CD14-positive monocyte (primary cell): ENCODE measurements around the gene THSD7B. TPM values are rescaled to one million over a fixed set of nuclear protein-coding genes. Genes with fewer than 3 reads are reported as not detected.

Source experiments
- DNase-seq, 3 donors: peaks; one replicate each; pipeline ENCODE4 v3.0.0-alpha.2; 2011 to 2022
- H2AFZ ChIP-seq: 2 replicates; pipeline ENCODE4 v1.6.0; 2012; ENCODE audit warnings: mild to moderate bottlenecking, low read depth, low read length, inconsistent platforms; ENCODE audit not compliant: insufficient read depth, poor library complexity, severe bottlenecking
- H3K27ac ChIP-seq, 2 donors: 1 replicate in 1 of 2; 2 replicates in 1 of 2; pipeline ENCODE4 v1.5.1; 2012 to 2013; ENCODE audit warnings: low read length in 2 of 2, control low read depth in 1 of 2, inconsistent platforms in 1 of 2, low read depth in 1 of 2, mild to moderate bottlenecking in 1 of 2
- H3K27me3 ChIP-seq, 2 donors: one replicate each; pipeline versions ENCODE4 v1.6.0 to v1.6.1; 2011 to 2013; ENCODE audit warnings: low read length in 2 of 2; ENCODE audit not compliant: control insufficient read depth in 2 of 2, insufficient read depth in 2 of 2
- H3K36me3 ChIP-seq, 2 donors: replicated peaks in 1 of 2; 1 replicate in 1 of 2; 2 replicates in 1 of 2; pipeline versions ENCODE4 v1.5.1 to v1.6.1; 2012 to 2013; ENCODE audit warnings: low read length in 2 of 2, control low read depth in 1 of 2, inconsistent platforms in 1 of 2, mild to moderate bottlenecking in 1 of 2; ENCODE audit not compliant: insufficient read depth in 2 of 2, control insufficient read depth in 1 of 2
- H3K4me1 ChIP-seq, 2 donors: 1 replicate in 1 of 2; 2 replicates in 1 of 2; pipeline versions ENCODE4 v1.5.1 to v1.6.1; 2012 to 2013; ENCODE audit warnings: low read length in 2 of 2, control low read depth in 1 of 2, inconsistent platforms in 1 of 2, mild to moderate bottlenecking in 1 of 2, moderate library complexity in 1 of 2; ENCODE audit not compliant: insufficient read depth in 2 of 2, control insufficient read depth in 1 of 2
- H3K4me2 ChIP-seq: replicated peaks from 2 replicates; pipeline ENCODE3; 2012; ENCODE audit warnings: low read length, moderate library complexity, mild to moderate bottlenecking; ENCODE audit not compliant: poor library complexity, severe bottlenecking; ENCODE audit errors: extremely low read depth
- H3K4me3 ChIP-seq, 3 experiments: fragments of 200-600 bp in 1 of 3; sonication (generic) in 1 of 3; replicated peaks in 1 of 3; 1 replicate in 2 of 3; 2 replicates in 1 of 3; pipeline ENCODE4 v1.5.1; 2011 to 2013; ENCODE audit warnings: low read length in 3 of 3, mild to moderate bottlenecking in 3 of 3, control low read depth in 2 of 3, low read depth in 2 of 3, inconsistent platforms in 1 of 3, moderate library complexity in 1 of 3
- H3K79me2 ChIP-seq: 2 replicates; pipeline ENCODE4 v1.6.0; 2012; ENCODE audit warnings: mild to moderate bottlenecking, control low read depth, inconsistent platforms, low read length, moderate library complexity; ENCODE audit not compliant: insufficient read depth
- H3K9ac ChIP-seq: 2 replicates; pipeline ENCODE4 v1.6.0; 2017; ENCODE audit warnings: low read length, mild to moderate bottlenecking; ENCODE audit not compliant: insufficient read depth, poor library complexity, severe bottlenecking
- H3K9me3 ChIP-seq, 2 donors: replicated peaks in 1 of 2; 1 replicate in 1 of 2; 2 replicates in 1 of 2; pipeline versions ENCODE4 v1.5.1 to v1.6.1; 2012 to 2013; ENCODE audit warnings: low read length in 2 of 2, control low read depth in 1 of 2; ENCODE audit not compliant: control insufficient read depth in 1 of 2, insufficient read depth in 1 of 2
- H4K20me1 ChIP-seq: 2 replicates; pipeline ENCODE4 v1.6.0; 2012; ENCODE audit warnings: mild to moderate bottlenecking, low read length, control low read depth, moderate library complexity; ENCODE audit not compliant: insufficient read depth
- H3K27ac Mint-ChIP-seq, 7 donors: one replicate each; pipeline ENCODE4 v1.8.0; 2020; ENCODE audit warnings: mild to moderate bottlenecking in 7 of 7, mixed read lengths in 7 of 7, moderate library complexity in 6 of 7, inconsistent platforms in 2 of 7
- H3K27me3 Mint-ChIP-seq, 3 donors: one replicate each; pipeline ENCODE4 v1.8.0; 2021 to 2022; ENCODE audit warnings: low read depth in 3 of 3, mild to moderate bottlenecking in 3 of 3, mixed read lengths in 3 of 3, moderate library complexity in 3 of 3, inconsistent platforms in 1 of 3
- H3K36me3 Mint-ChIP-seq, 2 donors: one replicate each; pipeline ENCODE4 v1.8.0; 2020; ENCODE audit warnings: mixed read lengths in 2 of 2, inconsistent platforms in 1 of 2, mild to moderate bottlenecking in 1 of 2
- H3K4me1 Mint-ChIP-seq: one replicate; pipeline ENCODE4 v1.8.0; 2020; ENCODE audit warnings: mild to moderate bottlenecking, mixed read lengths
- H3K4me3 Mint-ChIP-seq, 2 donors: one replicate each; pipeline ENCODE4 v1.8.0; 2020; ENCODE audit warnings: mild to moderate bottlenecking in 2 of 2, mixed read lengths in 2 of 2, moderate library complexity in 1 of 2
- H3K9me3 Mint-ChIP-seq, 7 donors: one replicate each; pipeline ENCODE4 v1.8.0; 2020 to 2022; ENCODE audit warnings: mixed read lengths in 7 of 7, mild to moderate bottlenecking in 6 of 7, moderate library complexity in 6 of 7, inconsistent platforms in 2 of 7
- WGBS: methylation state at CpG from one replicate; pipeline ENCODE4 v1.1.5; 2013; ENCODE audit warnings: missing lambda C conversion rate; ENCODE audit not compliant: insufficient coverage; 5-methylcytosine and 5-hydroxymethylcytosine counted together
- intact Hi-C, 2 donors: fragments of 100-400 bp; cut with micrococcal nuclease; formaldehyde crosslinking; loops; one replicate each; pipeline versions ENCODE4 v1.15.0 to v1.15.1; 2023
- polyA plus RNA-seq, 3 donors: library from polyadenylated mRNA; depleted of rRNA in 1 of 3; unstranded in 2 of 3; stranded (reverse) in 1 of 3; fragments of 300-500 nt in 2 of 3; fragments of >200 nt in 1 of 3; fragmentation: Illumina TruSeq in 2 of 3; gene quantifications; 1 replicate in 2 of 3; 2 replicates in 1 of 3; pipeline ENCODE4 v1.2.3, GENCODE V29; 2012 to 2021
- TF ChIP-seq, protein P1 (sequence below): fragments of 200-600 bp; IDR thresholded peaks from one replicate; pipeline ENCODE4 v1.8.0; 2022; ENCODE audit warnings: antibody characterized with exemption, mild to moderate bottlenecking

THSD7B gene
- polyA plus RNA-seq, 3 donors, result not detected

- no peak overlapping the region for H3K27ac ChIP-seq
- TF ChIP-seq, protein P1, sequence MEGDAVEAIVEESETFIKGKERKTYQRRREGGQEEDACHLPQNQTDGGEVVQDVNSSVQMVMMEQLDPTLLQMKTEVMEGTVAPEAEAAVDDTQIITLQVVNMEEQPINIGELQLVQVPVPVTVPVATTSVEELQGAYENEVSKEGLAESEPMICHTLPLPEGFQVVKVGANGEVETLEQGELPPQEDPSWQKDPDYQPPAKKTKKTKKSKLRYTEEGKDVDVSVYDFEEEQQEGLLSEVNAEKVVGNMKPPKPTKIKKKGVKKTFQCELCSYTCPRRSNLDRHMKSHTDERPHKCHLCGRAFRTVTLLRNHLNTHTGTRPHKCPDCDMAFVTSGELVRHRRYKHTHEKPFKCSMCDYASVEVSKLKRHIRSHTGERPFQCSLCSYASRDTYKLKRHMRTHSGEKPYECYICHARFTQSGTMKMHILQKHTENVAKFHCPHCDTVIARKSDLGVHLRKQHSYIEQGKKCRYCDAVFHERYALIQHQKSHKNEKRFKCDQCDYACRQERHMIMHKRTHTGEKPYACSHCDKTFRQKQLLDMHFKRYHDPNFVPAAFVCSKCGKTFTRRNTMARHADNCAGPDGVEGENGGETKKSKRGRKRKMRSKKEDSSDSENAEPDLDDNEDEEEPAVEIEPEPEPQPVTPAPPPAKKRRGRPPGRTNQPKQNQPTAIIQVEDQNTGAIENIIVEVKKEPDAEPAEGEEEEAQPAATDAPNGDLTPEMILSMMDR, result no peak
- H3K4me3 Mint-ChIP-seq, result no peak overlapping the region
- WGBS, result no CpG with 5 or more reads among the region's 1 CpG
- no peak overlapping the region for H3K9ac ChIP-seq
- H3K36me3 Mint-ChIP-seq, result no peaks in the 10 kb centered on the region
- H3K4me2 ChIP-seq, result no peak overlapping the region
- H4K20me1 ChIP-seq, result no peaks in the 10 kb centered on the region
- no peaks in the 10 kb centered on the region for H3K9me3 ChIP-seq
- no peak overlapping the region for H3K4me3 ChIP-seq
- H3K27me3 ChIP-seq, result no peaks in the 10 kb centered on the region
- H2AFZ ChIP-seq, result no peak overlapping the region
- DNase-seq, result no peak
- no peaks in the 10 kb centered on the region for H3K4me1 ChIP-seq
- intact Hi-C loops, result no loop called here
- H3K27ac Mint-ChIP-seq, result no peak overlapping the region
- peaks cover 0 to 5% (median 2%) of the 10 kb centered on the region in 3 donors for H3K27me3 Mint-ChIP-seq
- no peaks in the 10 kb centered on the region for H3K4me1 Mint-ChIP-seq
- H3K36me3 ChIP-seq, result no peaks in the 10 kb centered on the region
- peaks cover 0 to 2% (median 0%) of the 10 kb centered on the region in 7 donors for H3K9me3 Mint-ChIP-seq
- H3K79me2 ChIP-seq, result no peaks in the 10 kb centered on the region
These were observed 406.8 kb downstream of the THSD7B start for GRCh38 chr2:137172162-137172561.

DNA sequence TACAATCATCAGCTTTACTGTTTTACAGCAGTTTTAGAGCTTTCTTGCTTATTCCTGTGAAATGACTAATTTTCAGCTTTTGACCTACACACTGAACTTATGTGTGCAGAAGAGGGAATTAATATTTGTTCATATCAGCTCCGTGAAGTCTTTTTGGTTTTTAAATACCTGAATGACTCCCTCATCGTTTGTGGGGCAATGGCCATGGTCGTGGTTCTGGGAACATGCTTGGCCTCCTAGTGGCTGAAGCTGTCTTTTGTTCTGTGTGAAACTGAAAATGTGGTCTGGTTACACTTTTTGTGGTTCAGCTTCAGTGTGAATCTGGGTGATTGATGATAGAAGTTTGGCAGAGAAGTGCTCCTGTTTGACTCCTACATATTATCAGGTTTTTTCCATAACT is 408.1 kb downstream of the THSD7B start:
- Histone ChIP-seq H3K36me3 (no peaks in the 10 kb centered on the region), H2AFZ (no peak overlapping the region), H3K79me2 (no peaks in the 10 kb centered on the region), H3K27me3 (no peaks in the 10 kb centered on the region), H3K27ac (no peak overlapping the region), H3K4me1 (peaks cover 9% of the 10 kb centered on the region in 2 donors), H3K9me3 (no peaks in the 10 kb centered on the region), H3K9ac (no peak overlapping the region), H3K4me2 (no peak overlapping the region), H4K20me1 (no peaks in the 10 kb centered on the region), H3K4me3 (no peak overlapping the region)
- TF ChIP-seq, protein P1, result no peak
- peaks cover 5% of the 10 kb centered on the region for H3K4me1 Mint-ChIP-seq
- no peak overlapping the region for H3K4me3 Mint-ChIP-seq
- intact Hi-C loops, result no loop called here
- no peak overlapping the region for H3K27ac Mint-ChIP-seq
- H3K36me3 Mint-ChIP-seq, result no peaks in the 10 kb centered on the region
- 69% methylated on average over 2 of the region's 3 CpGs for WGBS
- H3K27me3 Mint-ChIP-seq, result peaks cover 0 to 5% (median 2%) of the 10 kb centered on the region in 3 donors
- H3K9me3 Mint-ChIP-seq, result peaks cover 0 to 3% (median 0%) of the 10 kb centered on the region in 7 donors
- DNase-seq, result no peak
